ENCODE results near the gene COL5A2. TPM values are rescaled to one million over a fixed set of nuclear protein-coding genes. Genes with fewer than 3 reads are reported as not detected.

COL5A2 gene
- total RNA-seq, 3 donors from 2014 or later: 22.7 to 111 (median 30.8) TPM

GRCh38 chr2:188993247-188993646 is 186.3 kb downstream of the COL5A2 start:
- H3K9me3 ChIP-seq: no peaks in the 10 kb centered on the region
- no peaks in the 10 kb centered on the region for H3K4me1 ChIP-seq
- no peak for DNase-seq (ENCODE audit: low spot score in 2 of 2)
- no peak for TF ChIP-seq POLR2AphosphoS5 (IDR thresholded peaks at IDR 0.05)
- no peak for TF ChIP-seq CTCF (IDR thresholded peaks at IDR 0.05)
- no peak for TF ChIP-seq POLR2A (IDR thresholded peaks at IDR 0.05)
- H3K4me3 ChIP-seq: no peak overlapping the region
- H3K27me3 ChIP-seq: no peaks in the 10 kb centered on the region
- H3K36me3 ChIP-seq: no peaks in the 10 kb centered on the region
- intact Hi-C loops (cut with DNase I; ENCODE audit: low total_unique reads): no loop called here
- H3K27ac ChIP-seq: peak overlapping the region in 1 of 2 donors; percentile 53

GRCh38 chr2:188986839-188987238 is 192.7 kb downstream of the COL5A2 start:
- no peaks in the 10 kb centered on the region for H3K36me3 ChIP-seq
- TF ChIP-seq CTCF (IDR thresholded peaks at IDR 0.05): no peak
- DNase-seq (ENCODE audit: low spot score in 2 of 2): no peak
- intact Hi-C loops (cut with DNase I; ENCODE audit: low total_unique reads): no loop called here
- no peaks in the 10 kb centered on the region for H3K9me3 ChIP-seq
- no peak overlapping the region for H3K4me3 ChIP-seq
- H3K4me1 ChIP-seq: no peaks in the 10 kb centered on the region
- H3K27me3 ChIP-seq: no peaks in the 10 kb centered on the region
- H3K27ac ChIP-seq: peak overlapping the region; percentile 37 to 62

- Histone ChIP-seq H3K4me3 (peak overlapping the region in 1 of 3 donors; percentile 4), H3K36me3 (no peaks in the 10 kb centered on the region), H3K4me1 (no peaks in the 10 kb centered on the region), H3K9me3 (no peaks in the 10 kb centered on the region), H3K27me3 (no peaks in the 10 kb centered on the region), H3K27ac (peak overlapping the region; percentile 64 to 74)
- DNase-seq (ENCODE audit: low spot score in 2 of 2): no peak
- TF ChIP-seq CTCF (IDR thresholded peaks at IDR 0.05) (no peak), POLR2AphosphoS5 (IDR thresholded peaks at IDR 0.05) (no peak), POLR2A (IDR thresholded peaks at IDR 0.05) (no peak)
- intact Hi-C loops (cut with DNase I; ENCODE audit: low total_unique reads): no loop called here
Observed at GRCh38 chr2:188984680-188985079, 194.9 kb downstream of the COL5A2 start.

GRCh38 chr2:188984065-188984491 is 195.5 kb downstream of the COL5A2 start:
- intact Hi-C loops (cut with DNase I; ENCODE audit: low total_unique reads): no loop called here
- no peaks in the 10 kb centered on the region for H3K9me3 ChIP-seq
- no peak for TF ChIP-seq POLR2AphosphoS5 (IDR thresholded peaks at IDR 0.05)
- TF ChIP-seq POLR2A (IDR thresholded peaks at IDR 0.05): no peak
- TF ChIP-seq CTCF (IDR thresholded peaks at IDR 0.05): no peak
- no peaks in the 10 kb centered on the region for H3K27me3 ChIP-seq
- H3K4me1 ChIP-seq: no peaks in the 10 kb centered on the region
- no peak for DNase-seq (ENCODE audit: low spot score in 2 of 2)
- H3K27ac ChIP-seq: peak overlapping the region; percentile 64 to 74
- no peaks in the 10 kb centered on the region for H3K36me3 ChIP-seq
- no peak overlapping the region for H3K4me3 ChIP-seq

- no peaks in the 10 kb centered on the region for H3K27me3 ChIP-seq
- TF ChIP-seq POLR2A (IDR thresholded peaks at IDR 0.05) (no peak), POLR2AphosphoS5 (IDR thresholded peaks at IDR 0.05) (no peak), CTCF (IDR thresholded peaks at IDR 0.05) (peak in 1 of 3 donors; percentile 35)
Observed at GRCh38 chr2:188983427-188984064, 196.0 kb downstream of the COL5A2 start.

More at GRCh38 chr2:188983427-188984064, 196.0 kb downstream of the COL5A2 start:
- Histone ChIP-seq H3K4me1 (no peaks in the 10 kb centered on the region), H3K36me3 (no peaks in the 10 kb centered on the region), H3K9me3 (no peaks in the 10 kb centered on the region), H3K4me3 (peak overlapping the region in 1 of 3 donors; percentile 21), H3K27ac (peak overlapping the region; percentile 48 to 70)
- no peak for DNase-seq (ENCODE audit: low spot score in 2 of 2)
- intact Hi-C loops (cut with DNase I; ENCODE audit: low total_unique reads): no loop called here

Other genes starting within 250 kb of the COL5A2 start
- gene COL3A1, start 205.4 kb downstream of the COL5A2 start, total RNA-seq: 100 to 1,000 TPM in 1 of 3 donors, 10 to 100 TPM in 2; 98.1 to 303 (median 98.6) TPM